Measurements from ENCODE around the gene DROSHA.

- no peak for TF ChIP-seq MYC (IDR thresholded peaks at IDR 0.05; ENCODE audit: low read depth, low read length)
- TF ChIP-seq CTCF (IDR thresholded peaks at IDR 0.05; ENCODE audit: low read depth, low read length): no peak
- no peak for TF ChIP-seq MAX (IDR thresholded peaks at IDR 0.05; ENCODE audit: low read depth, low read length)
Measured at GRCh38 chr5:31464081-31464480, 67.8 kb downstream of the DROSHA start.

Data from NB4 (cell line).